Natural killer cell (primary cell): Measurements from ENCODE around the gene FAM89B. TPM values are rescaled to one million over a fixed set of nuclear protein-coding genes. Genes with fewer than 3 reads are reported as not detected.
A peak's percentile ranks its signal among the peaks of the same experiment; 100 is the strongest.

Source experiments
- ATAC-seq, 3 donors: fragments of 150-1000 bp in 2 of 3; fragments of 200-7000 bp in 1 of 3; cut with Tn5 transposase; 1 replicate in 1 of 3; 2 replicates in 2 of 3; pipeline ENCODE4 v1.10.0; 2021; ENCODE audit warnings: mild to moderate bottlenecking in 2 of 3, moderate library complexity in 2 of 3
- DNase-seq, 2 donors: peaks; one replicate each; pipeline versions ENCODE4 v3.0.0 to v3.0.0-alpha.2; 2013 to 2021; ENCODE audit warnings: mixed read lengths in 1 of 2
- H3K27ac ChIP-seq: one replicate; pipeline ENCODE4 v1.5.1; 2013; ENCODE audit warnings: mild to moderate bottlenecking, low read length
- H3K27me3 ChIP-seq: one replicate; pipeline ENCODE4 v1.6.1; 2013; ENCODE audit warnings: low read length; ENCODE audit not compliant: control insufficient read depth, insufficient read depth
- H3K36me3 ChIP-seq: one replicate; pipeline ENCODE4 v1.6.1; 2013; ENCODE audit warnings: low read length; ENCODE audit not compliant: control insufficient read depth, insufficient read depth
- H3K4me1 ChIP-seq: one replicate; pipeline ENCODE4 v1.6.1; 2013; ENCODE audit warnings: low read length; ENCODE audit not compliant: control insufficient read depth, insufficient read depth
- H3K4me3 ChIP-seq: one replicate; pipeline ENCODE4 v1.5.1; 2013; ENCODE audit warnings: low read length
- H3K9me3 ChIP-seq: one replicate; pipeline ENCODE4 v1.6.1; 2013; ENCODE audit warnings: low read length; ENCODE audit not compliant: control insufficient read depth, insufficient read depth
- H3K27ac Mint-ChIP-seq, 2 donors: one replicate each; pipeline ENCODE4 v1.8.0; 2022; ENCODE audit warnings: mild to moderate bottlenecking in 2 of 2, mixed read lengths in 2 of 2, moderate library complexity in 1 of 2
- H3K27me3 Mint-ChIP-seq, 2 donors: one replicate each; pipeline ENCODE4 v1.8.0; 2022; ENCODE audit warnings: low read depth in 2 of 2, mixed read lengths in 2 of 2
- H3K36me3 Mint-ChIP-seq: one replicate; pipeline ENCODE4 v1.8.0; 2022; ENCODE audit warnings: mixed read lengths
- H3K4me1 Mint-ChIP-seq, 2 donors: one replicate each; pipeline ENCODE4 v1.8.0; 2022; ENCODE audit warnings: mixed read lengths in 2 of 2
- H3K4me3 Mint-ChIP-seq: one replicate; pipeline ENCODE4 v1.8.0; 2022; ENCODE audit warnings: mild to moderate bottlenecking, moderate library complexity, mixed read lengths
- H3K9me3 Mint-ChIP-seq, 2 donors: one replicate each; pipeline ENCODE4 v1.8.0; 2022; ENCODE audit warnings: mixed read lengths in 2 of 2
- CTCF ChIP-seq: fragments of 200-600 bp; IDR thresholded peaks from one replicate; pipeline ENCODE4 v1.8.0; 2022; ENCODE audit warnings: antibody characterized with exemption
- WGBS: methylation state at CpG from one replicate; pipeline ENCODE4 v1.1.7; 2013; ENCODE audit warnings: missing lambda C conversion rate; ENCODE audit not compliant: insufficient coverage; 5-methylcytosine and 5-hydroxymethylcytosine counted together
- intact Hi-C: fragments of 100-400 bp; cut with micrococcal nuclease; formaldehyde crosslinking; loops from one replicate; pipeline ENCODE4 v1.14.2; 2022
- total RNA-seq, 4 donors: library from RNA; stranded (reverse); fragments of 120-200 nt in 1 of 4; gene quantifications; one replicate each; pipeline versions ENCODE4 v1.2.3 to v1.2.4, GENCODE V29; 2013 to 2022

FAM89B gene
- total RNA-seq, 3 donors from 2014 or later (not counting 1 experiment from before 2014, with no cell fraction given): 41.4 to 52.4 (median 44.6) TPM

GRCh38 chr11:65580756-65581155 lies 8.4 kb downstream of the FAM89B start:
- H3K9me3 ChIP-seq: no peaks in the 10 kb centered on the region
- Mint-ChIP-seq H3K4me3 (no peak overlapping the region), H3K4me1 (peaks cover 24 to 57% of the 10 kb centered on the region in 2 donors), H3K27me3 (no peaks in the 10 kb centered on the region), H3K9me3 (no peaks in the 10 kb centered on the region), H3K36me3 (no peaks in the 10 kb centered on the region), H3K27ac (peak overlapping the region in 1 of 2 donors; percentile 30)
- peaks cover 30% of the 10 kb centered on the region for H3K4me1 ChIP-seq
- no peaks in the 10 kb centered on the region for H3K27me3 ChIP-seq
- no peak overlapping the region for H3K4me3 ChIP-seq
- TF ChIP-seq CTCF: no peak
- WGBS: 89% methylated on average over 3 of the region's 8 CpGs
- peaks cover 48% of the 10 kb centered on the region for H3K36me3 ChIP-seq
- no peak for DNase-seq
- intact Hi-C loops: loop anchor here (10.0 kb wide), 1 partner anchor 216 kb away; no protein-coding TSS in a partner anchor
- no peak overlapping the region for H3K27ac ChIP-seq
- ATAC-seq: no peak

- intact Hi-C loops: loop anchor here (10.0 kb wide), 1 partner anchor 217 kb away; no protein-coding TSS in a partner anchor
- Histone ChIP-seq H3K4me1 (peaks cover 26% of the 10 kb centered on the region), H3K4me3 (no peak overlapping the region), H3K27me3 (no peaks in the 10 kb centered on the region), H3K27ac (no peak overlapping the region), H3K36me3 (peaks cover 57% of the 10 kb centered on the region), H3K9me3 (no peaks in the 10 kb centered on the region)
- Mint-ChIP-seq H3K4me3 (no peak overlapping the region), H3K4me1 (peaks cover 24 to 59% of the 10 kb centered on the region in 2 donors), H3K27me3 (no peaks in the 10 kb centered on the region), H3K36me3 (no peaks in the 10 kb centered on the region), H3K27ac (peak overlapping the region; percentile 74 to 81), H3K9me3 (no peaks in the 10 kb centered on the region)
- TF ChIP-seq CTCF: no peak
- no peak for ATAC-seq
- WGBS: 96% methylated on average over 3 of the region's 3 CpGs
- no peak for DNase-seq
Measured at GRCh38 chr11:65581928-65582327, 9.6 kb downstream of the FAM89B start.

DNA sequence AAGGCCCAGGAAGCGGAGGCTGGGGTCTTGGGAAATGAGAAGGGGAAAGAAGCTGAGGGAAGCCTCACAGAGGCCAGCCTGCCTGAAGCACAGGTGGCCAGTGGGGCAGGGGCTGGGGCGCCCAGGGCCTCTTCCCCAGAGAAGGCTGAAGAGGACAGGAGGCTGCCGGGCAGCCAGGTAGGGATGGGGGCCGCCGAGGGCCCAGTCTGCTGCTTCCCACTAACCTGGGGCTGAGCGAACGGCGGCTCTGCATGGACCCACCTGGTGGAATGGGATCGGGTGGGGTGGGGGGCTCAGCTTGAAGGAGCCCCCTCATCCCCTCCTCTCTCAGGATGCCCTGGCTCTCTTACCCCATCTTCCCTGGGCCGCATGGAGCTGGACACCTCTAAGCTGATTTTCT lies 11.3 kb downstream of the FAM89B start:
- H3K27ac Mint-ChIP-seq: peak overlapping the region; percentile 74 to 81
- H3K4me3 Mint-ChIP-seq: no peak overlapping the region
- Histone ChIP-seq H3K4me1 (peaks cover 27% of the 10 kb centered on the region), H3K27me3 (no peaks in the 10 kb centered on the region), H3K9me3 (no peaks in the 10 kb centered on the region), H3K27ac (no peak overlapping the region), H3K4me3 (no peak overlapping the region), H3K36me3 (peaks cover 52% of the 10 kb centered on the region)
- no peaks in the 10 kb centered on the region for H3K36me3 Mint-ChIP-seq
- peaks cover 27 to 56% of the 10 kb centered on the region in 2 donors for H3K4me1 Mint-ChIP-seq
- no peak for ATAC-seq
- no peaks in the 10 kb centered on the region for H3K9me3 Mint-ChIP-seq
- no peaks in the 10 kb centered on the region for H3K27me3 Mint-ChIP-seq
- WGBS: 93% methylated on average over 7 of the region's 10 CpGs
- no peak for DNase-seq
- no peak for TF ChIP-seq CTCF
- intact Hi-C loops: loop anchor here (10.0 kb wide), 1 partner anchor 219 kb away; no protein-coding TSS in a partner anchor

GRCh38 chr11:65584106-65584505 lies 11.8 kb downstream of the FAM89B start:
- WGBS: 57% methylated on average over 8 of the region's 8 CpGs

More at GRCh38 chr11:65584106-65584505, 11.8 kb downstream of the FAM89B start:
- no peaks in the 10 kb centered on the region for H3K9me3 ChIP-seq
- no peak overlapping the region for H3K4me3 ChIP-seq
- ATAC-seq: no peak
- Mint-ChIP-seq H3K36me3 (no peaks in the 10 kb centered on the region), H3K27me3 (no peaks in the 10 kb centered on the region), H3K27ac (peak overlapping the region in 1 of 2 donors; percentile 74), H3K4me1 (peaks cover 29 to 56% of the 10 kb centered on the region in 2 donors), H3K9me3 (no peaks in the 10 kb centered on the region), H3K4me3 (no peak overlapping the region)
- intact Hi-C loops: loop anchor here (10.0 kb wide), 1 partner anchor 219 kb away; no protein-coding TSS in a partner anchor
- H3K4me1 ChIP-seq: peaks cover 32% of the 10 kb centered on the region
- H3K27ac ChIP-seq: no peak overlapping the region
- H3K36me3 ChIP-seq: peaks cover 52% of the 10 kb centered on the region
- no peaks in the 10 kb centered on the region for H3K27me3 ChIP-seq
- no peak for TF ChIP-seq CTCF
- DNase-seq: no peak
